SK-N-SH (cell line): ENCODE data around the gene GTF2A1L.

Source experiments
- CHD2 ChIP-seq: fragments of 150-350 bp; IDR thresholded peaks from 2 replicates; pipeline ENCODE4 v1.6.1; 2018; ENCODE audit warnings: low read length; ENCODE audit not compliant: partially characterized antibody
- EP300 ChIP-seq, 2 experiments: IDR thresholded peaks; 2 replicates each; pipeline versions ENCODE4 v1.4.0 to v1.6.1; 2012; ENCODE audit warnings: borderline replicate concordance in 1 of 2, low read depth in 1 of 2, low read length in 1 of 2
- FOXM1 ChIP-seq: IDR thresholded peaks from 2 replicates; pipeline ENCODE4 v1.4.0; 2012; ENCODE audit warnings: low read depth, mild to moderate bottlenecking
- GABPA ChIP-seq: IDR thresholded peaks from 2 replicates; pipeline ENCODE4 v1.4.0; 2012; ENCODE audit warnings: low read depth, mild to moderate bottlenecking
- MAX ChIP-seq: IDR thresholded peaks from 2 replicates; pipeline ENCODE4 v1.4.0; 2012; ENCODE audit warnings: low read depth
- MXI1 ChIP-seq: IDR thresholded peaks from 2 replicates; pipeline ENCODE4 v1.6.1; 2012; ENCODE audit warnings: mild to moderate bottlenecking, low read depth, low read length, improper control_type of control experiment
- NRF1 ChIP-seq: IDR thresholded peaks from 2 replicates; pipeline ENCODE4 v1.6.1; 2012; ENCODE audit warnings: low read depth, mild to moderate bottlenecking, low read length
- POLR2AphosphoS5 ChIP-seq: IDR thresholded peaks from 2 replicates; pipeline ENCODE4 v1.6.1; 2012; ENCODE audit warnings: low read depth, low read length
- RAD21 ChIP-seq: IDR thresholded peaks from 2 replicates; pipeline ENCODE4 v1.6.1; 2012; ENCODE audit warnings: mild to moderate bottlenecking, low read length
- TAF1 ChIP-seq: IDR thresholded peaks from 2 replicates; pipeline ENCODE4 v1.6.1; 2012; ENCODE audit warnings: low read depth, mild to moderate bottlenecking, low read length, moderate library complexity, borderline replicate concordance
- TCF12 ChIP-seq: IDR thresholded peaks from 2 replicates; pipeline ENCODE4 v1.4.0; 2012
- TF ChIP-seq, protein P1 (sequence below): fragments of 200-600 bp; sonication (generic); IDR thresholded peaks from 2 replicates; pipeline ENCODE4 v1.6.1; 2017; ENCODE audit warnings: antibody characterized with exemption, mild to moderate bottlenecking, moderate library complexity
- TF ChIP-seq, protein P2 (sequence below): IDR thresholded peaks from 2 replicates; pipeline ENCODE4 v1.6.1; 2012; ENCODE audit warnings: mild to moderate bottlenecking, low read depth, low read length, moderate library complexity

- TF ChIP-seq, protein P1, sequence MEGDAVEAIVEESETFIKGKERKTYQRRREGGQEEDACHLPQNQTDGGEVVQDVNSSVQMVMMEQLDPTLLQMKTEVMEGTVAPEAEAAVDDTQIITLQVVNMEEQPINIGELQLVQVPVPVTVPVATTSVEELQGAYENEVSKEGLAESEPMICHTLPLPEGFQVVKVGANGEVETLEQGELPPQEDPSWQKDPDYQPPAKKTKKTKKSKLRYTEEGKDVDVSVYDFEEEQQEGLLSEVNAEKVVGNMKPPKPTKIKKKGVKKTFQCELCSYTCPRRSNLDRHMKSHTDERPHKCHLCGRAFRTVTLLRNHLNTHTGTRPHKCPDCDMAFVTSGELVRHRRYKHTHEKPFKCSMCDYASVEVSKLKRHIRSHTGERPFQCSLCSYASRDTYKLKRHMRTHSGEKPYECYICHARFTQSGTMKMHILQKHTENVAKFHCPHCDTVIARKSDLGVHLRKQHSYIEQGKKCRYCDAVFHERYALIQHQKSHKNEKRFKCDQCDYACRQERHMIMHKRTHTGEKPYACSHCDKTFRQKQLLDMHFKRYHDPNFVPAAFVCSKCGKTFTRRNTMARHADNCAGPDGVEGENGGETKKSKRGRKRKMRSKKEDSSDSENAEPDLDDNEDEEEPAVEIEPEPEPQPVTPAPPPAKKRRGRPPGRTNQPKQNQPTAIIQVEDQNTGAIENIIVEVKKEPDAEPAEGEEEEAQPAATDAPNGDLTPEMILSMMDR: no peak
- no peak for TF ChIP-seq NRF1
- no peak for TF ChIP-seq EP300 (IDR thresholded peaks at IDR 0.05; ENCODE audit: borderline replicate concordance in 1 of 2, low read depth in 1 of 2, low read length in 1 of 2)
- TF ChIP-seq GABPA: no peak
- no peak for TF ChIP-seq POLR2AphosphoS5
- TF ChIP-seq TAF1: no peak
- TF ChIP-seq, protein P2, sequence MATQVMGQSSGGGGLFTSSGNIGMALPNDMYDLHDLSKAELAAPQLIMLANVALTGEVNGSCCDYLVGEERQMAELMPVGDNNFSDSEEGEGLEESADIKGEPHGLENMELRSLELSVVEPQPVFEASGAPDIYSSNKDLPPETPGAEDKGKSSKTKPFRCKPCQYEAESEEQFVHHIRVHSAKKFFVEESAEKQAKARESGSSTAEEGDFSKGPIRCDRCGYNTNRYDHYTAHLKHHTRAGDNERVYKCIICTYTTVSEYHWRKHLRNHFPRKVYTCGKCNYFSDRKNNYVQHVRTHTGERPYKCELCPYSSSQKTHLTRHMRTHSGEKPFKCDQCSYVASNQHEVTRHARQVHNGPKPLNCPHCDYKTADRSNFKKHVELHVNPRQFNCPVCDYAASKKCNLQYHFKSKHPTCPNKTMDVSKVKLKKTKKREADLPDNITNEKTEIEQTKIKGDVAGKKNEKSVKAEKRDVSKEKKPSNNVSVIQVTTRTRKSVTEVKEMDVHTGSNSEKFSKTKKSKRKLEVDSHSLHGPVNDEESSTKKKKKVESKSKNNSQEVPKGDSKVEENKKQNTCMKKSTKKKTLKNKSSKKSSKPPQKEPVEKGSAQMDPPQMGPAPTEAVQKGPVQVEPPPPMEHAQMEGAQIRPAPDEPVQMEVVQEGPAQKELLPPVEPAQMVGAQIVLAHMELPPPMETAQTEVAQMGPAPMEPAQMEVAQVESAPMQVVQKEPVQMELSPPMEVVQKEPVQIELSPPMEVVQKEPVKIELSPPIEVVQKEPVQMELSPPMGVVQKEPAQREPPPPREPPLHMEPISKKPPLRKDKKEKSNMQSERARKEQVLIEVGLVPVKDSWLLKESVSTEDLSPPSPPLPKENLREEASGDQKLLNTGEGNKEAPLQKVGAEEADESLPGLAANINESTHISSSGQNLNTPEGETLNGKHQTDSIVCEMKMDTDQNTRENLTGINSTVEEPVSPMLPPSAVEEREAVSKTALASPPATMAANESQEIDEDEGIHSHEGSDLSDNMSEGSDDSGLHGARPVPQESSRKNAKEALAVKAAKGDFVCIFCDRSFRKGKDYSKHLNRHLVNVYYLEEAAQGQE: no peak
- no peak for TF ChIP-seq TCF12
- TF ChIP-seq MAX: no peak
- no peak for TF ChIP-seq MXI1
- TF ChIP-seq RAD21: no peak
- no peak for TF ChIP-seq CHD2
- TF ChIP-seq FOXM1: no peak
These were observed 57.3 kb downstream of the GTF2A1L start for GRCh38 chr2:48674933-48675332.
